Measurements from ENCODE around the gene HYCC2.
"Not testable (repeated sequence)": the region's sequence is repeated elsewhere in the genome, so short reads cannot be mapped to it uniquely, and the experiment has no call there.

The HYCC2 gene

DNA sequence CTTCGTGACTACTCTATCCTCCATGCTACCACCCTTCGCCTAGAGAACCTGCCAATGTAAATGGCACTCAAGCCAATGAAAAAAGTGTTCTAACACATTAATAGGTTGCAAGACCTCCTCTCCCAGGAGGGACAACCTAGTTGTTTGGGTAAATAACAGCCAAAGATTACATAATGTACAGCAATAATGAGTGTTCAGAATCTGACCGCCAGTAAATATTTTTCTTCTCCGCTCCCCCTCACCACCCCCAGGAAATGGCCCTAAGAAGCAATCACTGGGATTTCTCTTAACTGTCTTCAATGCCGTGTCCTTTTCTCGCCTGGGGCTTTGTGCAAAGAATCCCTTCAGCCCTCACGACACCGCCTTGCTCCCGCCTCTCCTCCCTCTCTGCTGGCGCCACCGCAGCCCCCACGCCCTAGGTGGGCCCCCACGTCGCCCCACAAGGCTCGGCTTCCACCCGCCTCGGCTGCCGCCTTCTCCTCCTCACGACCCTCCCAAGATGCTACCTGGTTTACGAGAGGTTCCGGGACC is 458 bp downstream of the HYCC2 start:
- no peak for DNase-seq

DNA sequence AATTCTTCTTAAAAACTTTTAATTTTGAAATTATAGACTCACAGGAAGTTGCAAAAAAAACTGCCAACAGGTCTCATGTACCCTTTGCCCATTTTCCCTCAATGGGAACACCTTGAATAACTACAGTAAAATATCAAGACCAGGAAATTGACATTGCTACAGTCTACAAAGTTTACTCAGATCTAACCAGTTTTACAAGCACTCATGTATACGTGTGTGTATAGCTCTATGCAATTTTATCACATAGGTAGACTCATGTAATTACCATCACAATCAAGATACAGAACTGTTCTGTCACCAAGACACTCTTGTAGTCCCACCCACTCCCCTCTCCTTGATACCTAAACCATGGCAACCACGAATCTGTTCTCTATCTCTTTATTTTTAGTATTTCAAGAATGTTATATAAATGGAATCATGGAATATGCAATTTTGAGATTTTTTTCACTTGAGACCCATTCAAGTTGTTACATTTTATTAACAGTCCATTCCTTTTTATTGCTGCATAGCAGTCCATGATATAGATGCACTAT is 6.6 kb downstream of the HYCC2 start:
- DNase-seq = no peak

DNA sequence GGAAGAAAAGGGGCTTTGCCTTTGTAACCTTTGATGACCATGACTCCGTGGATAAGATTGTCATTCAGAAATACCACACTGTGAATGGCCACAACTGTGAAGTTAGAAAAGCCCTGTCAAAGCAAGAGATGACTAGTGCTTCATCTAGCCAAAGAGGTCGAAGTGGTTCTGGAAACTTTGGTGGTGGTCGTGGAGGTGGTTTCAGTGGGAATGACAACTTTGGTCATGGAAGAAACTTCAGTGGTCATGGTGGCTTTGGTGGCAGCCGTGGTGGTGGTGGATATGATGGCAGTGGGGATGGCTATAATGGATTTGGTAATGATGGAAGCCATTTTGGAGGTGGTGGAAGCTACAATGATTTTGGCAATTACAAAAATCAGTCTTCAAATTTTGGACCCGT is 8.0 kb downstream of the HYCC2 start:
- DNase-seq = not testable (repeated sequence)

DNA sequence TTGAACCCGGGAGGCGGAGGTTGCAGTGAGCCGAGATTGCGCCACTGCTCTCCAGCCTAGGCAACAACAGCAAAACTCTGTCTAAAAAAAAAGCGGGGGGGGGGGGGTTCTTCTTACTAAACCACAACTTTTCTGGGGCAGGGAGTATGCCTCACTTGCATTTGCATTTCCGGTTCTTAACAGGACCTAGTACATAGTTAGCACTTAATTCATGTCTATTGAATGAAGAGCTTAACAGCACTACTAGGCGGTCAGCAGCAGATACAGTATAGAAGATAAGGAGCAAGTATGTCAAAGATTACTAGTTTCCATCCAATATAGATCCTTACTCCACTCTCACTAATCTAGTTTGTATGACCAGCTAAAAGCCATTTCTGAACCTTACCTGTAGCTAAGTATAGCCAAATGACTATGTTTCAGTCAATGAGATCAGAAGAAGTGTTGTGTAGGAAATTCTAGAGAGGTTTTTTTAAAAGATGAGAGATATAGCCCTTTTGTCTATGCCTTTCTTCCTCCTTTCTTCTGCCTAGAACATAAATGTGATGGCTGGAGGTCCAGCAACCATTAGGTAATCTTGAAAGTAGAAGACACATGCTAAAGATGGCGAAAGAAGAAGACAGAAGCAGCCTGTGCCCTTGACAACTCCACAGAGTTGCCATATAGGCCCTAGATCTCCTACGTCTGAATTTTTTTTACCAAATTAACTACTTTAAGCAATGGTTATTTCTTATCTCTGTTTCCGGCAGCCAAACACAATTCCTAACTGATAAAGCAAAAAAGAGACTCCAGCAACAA is 11.3 kb downstream of the HYCC2 start:
- no peak for DNase-seq

DNA sequence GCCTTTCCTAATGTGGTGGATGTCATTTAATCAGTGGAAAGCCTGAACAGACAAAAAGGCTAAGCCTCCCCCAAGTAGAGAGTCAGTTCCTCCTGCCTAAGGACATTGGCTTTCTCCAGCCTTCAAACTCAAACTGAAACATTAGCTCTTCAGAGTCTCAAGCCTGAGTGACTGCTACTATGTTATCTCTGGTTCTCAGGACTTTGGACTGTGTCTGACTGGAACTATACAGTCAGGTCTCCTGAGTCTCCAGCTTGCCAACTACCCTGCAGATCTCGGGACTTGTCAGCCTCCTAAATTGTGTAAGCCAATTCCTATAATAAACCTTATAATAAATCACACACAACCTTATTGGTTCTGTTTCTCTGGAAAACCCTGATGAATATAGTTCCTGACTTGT is 12.6 kb downstream of the HYCC2 start:
- DNase-seq = no peak

DNA sequence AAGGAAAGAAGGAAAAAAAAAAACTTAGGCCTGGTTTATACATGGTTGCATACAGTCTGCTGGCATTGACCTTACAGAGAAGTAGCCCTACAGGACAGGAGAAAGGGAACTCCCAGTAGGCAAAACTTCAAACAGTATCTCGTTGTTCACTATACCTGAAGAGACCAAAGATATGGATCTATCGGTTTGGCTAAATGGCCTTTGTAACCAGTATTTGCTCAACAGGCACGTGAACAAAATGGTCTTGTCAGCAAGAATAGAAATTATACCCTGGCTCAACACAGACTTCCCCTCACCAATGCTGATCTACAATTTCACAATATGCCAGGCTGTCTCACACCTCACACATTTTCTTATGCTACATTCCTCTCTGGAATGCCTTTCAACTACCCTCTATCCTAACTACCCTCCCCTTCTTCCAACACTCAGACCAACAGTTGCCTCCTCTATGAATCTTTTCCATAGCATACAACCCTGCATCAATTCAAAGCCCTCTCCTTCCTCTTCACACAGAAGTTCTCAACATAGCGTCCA is 13.7 kb downstream of the HYCC2 start:
- no peak for DNase-seq

DNA sequence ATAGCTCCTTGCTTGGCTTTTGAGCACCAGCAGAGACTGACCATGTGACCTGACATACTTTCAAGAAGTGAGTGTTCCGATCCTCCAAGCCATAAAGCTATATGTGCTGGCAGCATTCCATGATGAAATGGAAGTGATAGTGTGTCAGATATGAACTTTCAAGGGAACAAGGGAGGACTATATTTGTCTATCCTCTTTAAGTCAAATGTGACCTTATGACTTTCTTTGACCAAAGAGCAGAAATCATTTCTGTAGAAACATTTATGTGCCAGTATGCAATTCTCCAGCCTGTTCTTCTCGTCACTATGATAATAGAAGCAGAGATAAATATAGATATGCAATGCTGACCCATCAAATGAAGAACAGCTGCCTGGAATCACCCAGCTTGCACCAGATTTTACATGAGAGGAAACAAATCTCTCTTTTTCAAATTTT is 14.4 kb downstream of the HYCC2 start:
- peak; percentile 12 for DNase-seq

DNA sequence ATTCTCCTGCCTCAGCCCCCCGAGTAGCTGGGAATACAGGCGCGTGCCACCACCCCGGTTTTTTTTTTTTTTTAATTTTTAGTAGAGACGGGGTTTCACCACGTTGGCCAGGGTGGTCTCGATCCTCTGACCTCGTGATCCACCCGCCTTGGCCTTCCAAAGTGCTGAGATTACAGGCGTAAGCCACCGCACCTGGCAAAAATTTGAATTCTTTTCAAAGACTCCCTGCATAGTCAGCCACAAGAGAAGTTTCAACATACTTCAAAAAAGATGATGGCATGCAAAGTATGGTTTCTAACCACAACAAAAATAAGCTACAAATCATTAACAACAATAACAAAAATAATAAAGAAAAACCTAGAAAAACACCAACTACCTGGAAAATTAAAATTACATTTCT is 22.0 kb downstream of the HYCC2 start:
- no peak for DNase-seq

DNA sequence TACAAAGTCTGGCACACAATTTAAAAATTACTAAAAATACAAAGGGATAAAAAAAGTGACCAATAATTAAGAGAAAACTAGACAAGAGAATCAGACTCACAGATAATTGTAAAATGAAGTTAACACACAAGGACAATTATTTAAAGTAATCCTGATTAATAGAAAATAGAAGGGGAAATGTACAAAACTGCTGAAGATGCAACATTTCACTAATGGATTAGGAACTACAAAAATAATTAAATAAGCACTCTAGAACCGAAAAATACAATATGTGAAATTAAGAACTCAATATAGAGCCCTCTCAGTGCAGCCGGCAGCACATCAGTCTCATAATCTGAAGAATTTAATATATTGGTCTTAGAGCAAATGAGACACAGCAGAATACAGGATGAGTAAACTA is 24.6 kb downstream of the HYCC2 start:
- no peak for DNase-seq

DNA sequence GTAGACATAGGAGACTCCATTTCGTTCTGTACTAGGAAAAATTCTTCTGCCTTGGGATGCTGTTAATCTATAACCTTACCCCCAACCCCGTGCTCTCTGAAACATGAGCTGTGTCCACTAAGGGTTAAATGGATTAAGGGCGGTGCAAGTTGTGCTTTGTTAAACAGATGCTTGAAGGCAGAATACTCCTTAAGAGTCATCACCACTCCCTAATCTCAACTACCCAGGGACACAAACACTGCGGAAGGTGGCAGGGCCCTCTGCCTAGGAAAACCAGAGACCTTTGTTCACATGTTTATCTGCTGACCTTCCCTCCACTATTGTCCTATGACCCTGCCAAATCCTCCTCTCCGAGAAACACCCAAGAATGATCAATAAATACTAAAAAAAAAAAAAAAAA is 28.4 kb downstream of the HYCC2 start:
- DNase-seq = not testable (repeated sequence)

DNA sequence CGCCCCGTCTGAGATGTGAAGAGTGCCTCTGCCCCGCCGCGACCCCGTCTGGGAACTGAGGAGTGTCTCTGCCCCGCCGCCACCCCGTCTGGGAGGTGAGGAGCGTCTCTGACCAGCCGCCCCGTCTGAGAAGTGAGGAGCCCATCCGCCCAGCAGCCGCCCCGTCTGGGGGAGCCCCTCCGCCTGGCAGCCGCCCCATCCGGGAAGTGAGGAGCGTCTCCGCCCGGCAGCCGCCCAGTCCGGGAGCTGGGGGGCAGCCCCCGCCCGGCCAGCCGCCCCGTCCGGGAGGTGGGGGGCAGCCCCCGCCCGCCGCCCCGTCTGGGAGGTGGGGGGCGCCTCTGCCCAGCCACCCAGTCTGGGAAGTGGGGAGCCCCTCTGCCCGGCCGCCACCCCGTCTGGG is 29.0 kb downstream of the HYCC2 start:
- DNase-seq = not testable (repeated sequence)

DNA sequence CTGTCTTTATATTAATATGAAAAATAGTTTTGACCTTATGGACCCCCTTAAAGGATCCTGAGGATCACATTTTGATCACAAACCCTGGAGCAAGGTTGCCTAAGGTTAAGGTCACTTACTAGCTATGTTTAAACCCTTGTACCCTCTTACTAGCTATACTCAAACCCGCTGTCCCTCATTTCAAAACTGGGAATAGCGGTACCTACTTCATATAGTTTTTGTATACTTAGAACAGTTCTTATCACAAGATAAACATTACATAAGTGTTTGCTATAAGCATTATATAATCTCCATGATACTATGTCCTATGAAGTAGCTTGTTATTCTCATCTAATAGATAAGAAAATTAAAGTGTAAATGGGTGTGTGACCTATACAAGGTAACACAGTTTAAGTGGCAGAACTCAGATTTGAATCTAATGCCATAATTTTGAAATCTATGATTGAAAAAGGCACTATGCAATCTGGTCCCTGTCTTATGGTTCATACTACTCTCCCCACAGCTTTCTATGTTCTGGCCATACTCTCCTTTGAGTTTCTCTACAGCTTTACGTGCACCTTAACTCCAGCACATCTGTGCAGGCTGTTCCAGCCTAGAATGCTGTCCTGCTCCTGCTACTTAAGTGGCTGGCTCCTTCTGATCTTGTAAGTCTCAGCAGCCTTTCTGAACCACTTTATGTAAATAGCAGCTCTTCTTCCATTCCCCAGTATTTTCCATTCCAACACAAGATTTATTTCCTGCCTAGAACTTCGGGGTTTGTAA is 30.4 kb downstream of the HYCC2 start:
- no peak for DNase-seq

DNA sequence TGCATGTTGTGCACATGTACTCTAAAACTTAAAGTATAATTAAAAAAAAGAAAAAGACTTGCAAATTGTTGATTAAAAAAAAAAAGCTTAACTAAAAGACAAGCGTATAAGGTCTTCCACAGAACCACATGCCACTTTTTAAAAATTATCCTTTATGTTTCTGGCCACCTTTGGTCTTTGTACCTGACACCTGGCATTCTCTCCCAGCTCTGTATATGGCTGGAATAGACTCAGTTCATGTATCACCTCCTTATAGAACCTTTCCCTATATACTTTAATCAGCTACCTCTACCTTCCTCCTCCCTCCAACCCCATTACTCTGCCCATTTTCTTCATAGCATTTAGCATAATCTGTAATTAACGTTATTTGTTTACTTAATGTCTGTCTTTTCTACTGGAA is 32.6 kb downstream of the HYCC2 start:
- DNase-seq = no peak

DNA sequence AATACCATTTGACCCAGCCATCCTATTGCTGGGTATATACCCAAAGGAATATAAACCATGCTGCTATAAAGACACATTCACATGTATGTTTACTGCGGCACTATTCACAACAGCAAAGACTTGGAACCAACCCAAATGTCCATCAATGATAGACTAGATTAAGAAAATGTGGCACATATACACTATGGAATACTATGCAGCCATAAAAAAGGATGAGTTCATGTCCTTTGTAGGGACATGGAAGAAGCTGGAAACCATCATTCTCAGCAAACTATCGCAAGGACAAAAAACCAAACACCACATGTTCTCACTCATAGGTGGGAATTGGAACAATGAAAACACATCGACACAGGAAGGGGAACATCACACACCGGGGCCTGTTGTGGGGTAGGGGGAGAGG is 33.1 kb downstream of the HYCC2 start:
- not testable (repeated sequence) for DNase-seq

DNA sequence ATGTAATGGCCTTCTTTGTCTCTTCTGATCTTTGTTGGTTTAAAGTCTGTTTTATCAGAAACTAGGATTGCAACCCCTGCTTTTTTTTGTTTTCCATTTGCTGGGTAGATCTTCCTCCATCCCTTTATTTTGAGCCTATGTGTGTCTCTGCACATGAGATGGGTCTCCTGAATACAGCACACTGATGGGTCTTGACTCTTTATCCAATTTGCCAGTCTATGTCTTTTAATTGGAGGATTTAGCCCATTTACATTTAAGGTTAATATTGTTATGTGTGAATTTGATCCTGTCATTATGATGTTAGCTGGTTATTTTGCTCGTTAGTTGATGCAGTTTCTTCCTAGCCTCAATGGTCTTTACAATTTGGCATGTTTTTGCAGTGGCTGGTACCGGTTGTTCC is 37.1 kb downstream of the HYCC2 start:
- DNase-seq = not testable (repeated sequence)

DNA sequence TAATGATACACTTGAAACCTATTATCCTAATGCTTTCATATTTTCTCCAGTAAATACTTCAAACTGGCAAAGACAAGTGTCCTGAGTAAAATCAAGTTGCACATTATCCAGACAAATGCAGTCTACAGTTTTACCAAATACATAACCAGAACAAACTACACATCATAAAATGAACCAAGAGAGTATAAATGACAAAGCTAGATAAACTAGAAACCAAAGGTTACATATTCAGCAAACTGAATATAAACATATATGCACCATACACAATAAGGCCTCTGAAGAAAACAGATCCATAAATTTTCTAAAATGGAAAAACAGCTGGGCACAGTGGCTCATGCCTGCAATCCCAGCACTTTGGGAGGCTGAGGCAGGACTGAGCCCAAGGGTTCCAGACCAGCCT is 47.0 kb downstream of the HYCC2 start:
- no peak for DNase-seq

DNA sequence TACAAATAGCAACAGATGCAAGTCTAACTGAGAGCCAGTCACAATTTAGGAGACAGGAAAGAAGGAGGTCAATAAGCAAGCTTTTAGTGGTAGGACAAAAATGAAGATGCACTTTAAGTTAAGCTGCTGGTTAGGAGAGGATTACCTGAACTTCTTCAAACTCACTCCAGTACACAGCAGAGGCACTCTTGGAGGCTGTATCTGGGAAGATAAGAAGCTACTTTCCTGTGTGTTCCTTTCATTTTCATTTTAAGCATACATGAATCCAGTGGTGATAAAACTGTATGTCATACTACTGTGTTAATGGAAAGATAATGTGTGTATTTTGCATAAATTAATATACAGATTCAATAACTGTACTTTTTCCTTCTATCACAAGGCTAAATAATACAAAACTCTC is 49.6 kb downstream of the HYCC2 start:
- DNase-seq = no peak

All from fibroblast of skin of scalp (primary cell).